ENCODE measurements around the gene ISX. TPM values are rescaled to one million over a fixed set of nuclear protein-coding genes. Genes with fewer than 3 reads are reported as not detected.
A peak's percentile ranks its signal among the peaks of the same experiment; 100 is the strongest.

Gene ISX
- total and polyA plus RNA-seq, 2 of the 13 experiments (the other 11 are each of a cell fraction or from before 2014, with no cell fraction given), result 1.4 to 1.8 TPM

- TF ChIP-seq PHF21A (CRISPR knock-in tag; IDR thresholded peaks at IDR 0.05) (peak; percentile 27; the same call in 1 of the 2 replicates), HNRNPUL1 (IDR thresholded peaks at IDR 0.05; ENCODE audit: low read depth, low read length) (no peak), SMAD9 (CRISPR knock-in tag; IDR thresholded peaks at IDR 0.05) (no peak), ZNF644 (CRISPR knock-in tag; IDR thresholded peaks at IDR 0.05; ENCODE audit: low read depth) (peak; percentile 44; the same call in 1 of the 2 replicates), NR3C1 (CRISPR knock-in tag; IDR thresholded peaks at IDR 0.05) (no peak), FOSL2 (CRISPR knock-in tag; IDR thresholded peaks at IDR 0.05) (peak; percentile 68), NFYC (CRISPR knock-in tag; IDR thresholded peaks at IDR 0.05) (peak; percentile 72), SP1 (IDR thresholded peaks at IDR 0.05) (no peak), SP1 (CRISPR knock-in tag; IDR thresholded peaks at IDR 0.05) (no peak), SALL2 (CRISPR knock-in tag; IDR thresholded peaks at IDR 0.05) (no peak), CENPBD1 (CRISPR knock-in tag; IDR thresholded peaks at IDR 0.05; ENCODE audit: borderline replicate concordance, low read depth) (no peak), NFRKB (IDR thresholded peaks at IDR 0.05) (no peak), CBX1 (IDR thresholded peaks at IDR 0.05; ENCODE audit: low read depth) (no peak), HNF4A (CRISPR knock-in tag; IDR thresholded peaks at IDR 0.05) (peak; percentile 45; the same call in 1 of the 2 replicates), ZC3H4 (CRISPR knock-in tag; IDR thresholded peaks at IDR 0.05; ENCODE audit: borderline replicate concordance) (no peak), MLLT10 (CRISPR knock-in tag; IDR thresholded peaks at IDR 0.05) (no peak), ZBTB33 (CRISPR knock-in tag; IDR thresholded peaks at IDR 0.05) (no peak), ZNF646 (CRISPR knock-in tag; IDR thresholded peaks at IDR 0.05) (no peak), MAF1 (CRISPR knock-in tag; IDR thresholded peaks at IDR 0.05; ENCODE audit: borderline replicate concordance) (no peak), ERF (CRISPR knock-in tag; IDR thresholded peaks at IDR 0.05) (no peak), ZNF839 (CRISPR knock-in tag; IDR thresholded peaks at IDR 0.05; ENCODE audit: borderline replicate concordance) (no peak), ZFP36L2 (CRISPR knock-in tag; IDR thresholded peaks at IDR 0.05) (no peak), ZFP91 (CRISPR knock-in tag; IDR thresholded peaks at IDR 0.05; ENCODE audit: borderline replicate concordance) (no peak)
Observed at GRCh38 chr22:35064664-35065063, 1.3 kb upstream of the ISX start (continued).
